Measurements from ENCODE around the gene PIP5K1B. TPM values are rescaled to one million over a fixed set of nuclear protein-coding genes. Genes with fewer than 3 reads are reported as not detected.
A peak's percentile ranks its signal among the peaks of the same experiment; 100 is the strongest.
"Not testable (repeated sequence)": the region's sequence is repeated elsewhere in the genome, so short reads cannot be mapped to it uniquely, and the experiment has no call there.

PIP5K1B gene
- total RNA-seq, 2 donors from 2014 or later = 0.55 to 0.99 TPM

GRCh38 chr9:68698943-68699509, 6.0 kb upstream of the PIP5K1B start:
- no peak for ATAC-seq
- peaks cover 73% of the 10 kb centered on the region for H3K27me3 Mint-ChIP-seq
- no peak for DNase-seq
- peaks cover 6% of the 10 kb centered on the region for H3K9me3 ChIP-seq (ENCODE audit: control insufficient read depth, low read length, poor library complexity, severe bottlenecking)
- H3K27ac Mint-ChIP-seq = no peak overlapping the region
- H3K36me3 Mint-ChIP-seq (ENCODE audit: low read depth) = no peaks in the 10 kb centered on the region
- no peak overlapping the region for H3K4me3 Mint-ChIP-seq
- no peaks in the 10 kb centered on the region for H3K4me1 Mint-ChIP-seq

GRCh38 chr9:68699625-68700024, 5.4 kb upstream of the PIP5K1B start:
- H3K4me1 Mint-ChIP-seq; H3K27ac Mint-ChIP-seq; H3K9me3 ChIP-seq (ENCODE audit: control insufficient read depth, low read length, poor library complexity, severe bottlenecking); H3K36me3 Mint-ChIP-seq (ENCODE audit: low read depth); DNase-seq; H3K4me3 Mint-ChIP-seq; ATAC-seq: not testable (repeated sequence)
- H3K27me3 Mint-ChIP-seq = peaks cover 79% of the 10 kb centered on the region

GRCh38 chr9:68702493-68702892, 2.5 kb upstream of the PIP5K1B start:
- peaks cover 2% of the 10 kb centered on the region for H3K36me3 Mint-ChIP-seq (ENCODE audit: low read depth)
- DNase-seq (no peak), ATAC-seq (no peak)
- peaks cover 86% of the 10 kb centered on the region for H3K27me3 Mint-ChIP-seq
- H3K27ac Mint-ChIP-seq = no peak overlapping the region
- H3K4me1 Mint-ChIP-seq = peaks cover 14% of the 10 kb centered on the region
- H3K4me3 Mint-ChIP-seq = no peak overlapping the region
- peaks cover 3% of the 10 kb centered on the region for H3K9me3 ChIP-seq (ENCODE audit: control insufficient read depth, low read length, poor library complexity, severe bottlenecking)

GRCh38 chr9:68703672-68704071, 1.4 kb upstream of the PIP5K1B start:
- peaks cover 14% of the 10 kb centered on the region for H3K4me1 Mint-ChIP-seq
- peaks cover 3% of the 10 kb centered on the region for H3K9me3 ChIP-seq (ENCODE audit: control insufficient read depth, low read length, poor library complexity, severe bottlenecking)
- no peak for DNase-seq
- H3K36me3 Mint-ChIP-seq (ENCODE audit: low read depth) = peaks cover 2% of the 10 kb centered on the region
- ATAC-seq = no peak
- peaks cover 82% of the 10 kb centered on the region for H3K27me3 Mint-ChIP-seq
- no peak overlapping the region for H3K27ac Mint-ChIP-seq
- H3K4me3 Mint-ChIP-seq = no peak overlapping the region

- peaks cover 14% of the 10 kb centered on the region for H3K4me1 Mint-ChIP-seq
- no peak for DNase-seq
- peaks cover 80% of the 10 kb centered on the region for H3K27me3 Mint-ChIP-seq
- H3K36me3 Mint-ChIP-seq (ENCODE audit: low read depth) = peaks cover 2% of the 10 kb centered on the region
- peaks cover 3% of the 10 kb centered on the region for H3K9me3 ChIP-seq (ENCODE audit: control insufficient read depth, low read length, poor library complexity, severe bottlenecking)
- no peak for ATAC-seq
- H3K4me3 Mint-ChIP-seq = peak overlapping the region; percentile 64
- no peak overlapping the region for H3K27ac Mint-ChIP-seq
These were observed 584 bp upstream of the PIP5K1B start for GRCh38 chr9:68704498-68704813.

- Mint-ChIP-seq H3K4me3 (peak overlapping the region; percentile 86), H3K27ac (no peak overlapping the region), H3K36me3 (ENCODE audit: low read depth) (peaks cover 3% of the 10 kb centered on the region), H3K27me3 (peaks cover 81% of the 10 kb centered on the region), H3K4me1 (peaks cover 14% of the 10 kb centered on the region)
- peaks cover under 1% of the 10 kb centered on the region for H3K9me3 ChIP-seq (ENCODE audit: control insufficient read depth, low read length, poor library complexity, severe bottlenecking)
- ATAC-seq = no peak
- DNase-seq = no peak
These were observed 707 bp downstream of the PIP5K1B start for GRCh38 chr9:68705531-68706362.

- ATAC-seq = no peak
- DNase-seq = no peak
These were observed 1.5 kb downstream of the PIP5K1B start for GRCh38 chr9:68706363-68707201.

GRCh38 chr9:68707801-68708488, 2.9 kb downstream of the PIP5K1B start:
- Mint-ChIP-seq H3K4me1 (peaks cover 14% of the 10 kb centered on the region), H3K36me3 (ENCODE audit: low read depth) (peaks cover 4% of the 10 kb centered on the region), H3K27ac (no peak overlapping the region), H3K4me3 (no peak overlapping the region), H3K27me3 (peaks cover 79% of the 10 kb centered on the region)
- ATAC-seq = no peak
- H3K9me3 ChIP-seq (ENCODE audit: control insufficient read depth, low read length, poor library complexity, severe bottlenecking) = no peaks in the 10 kb centered on the region
- DNase-seq = no peak

More at GRCh38 chr9:68706363-68707201, 1.5 kb downstream of the PIP5K1B start:
- Mint-ChIP-seq H3K36me3 (ENCODE audit: low read depth) (peaks cover 4% of the 10 kb centered on the region), H3K4me1 (peaks cover 14% of the 10 kb centered on the region), H3K4me3 (peak overlapping the region; percentile 86), H3K27ac (no peak overlapping the region), H3K27me3 (peaks cover 79% of the 10 kb centered on the region)
- H3K9me3 ChIP-seq (ENCODE audit: control insufficient read depth, low read length, poor library complexity, severe bottlenecking) = no peaks in the 10 kb centered on the region

GRCh38 chr9:68708513-68708912, 3.5 kb downstream of the PIP5K1B start:
- DNase-seq = no peak
- no peak for ATAC-seq
- peaks cover 4% of the 10 kb centered on the region for H3K36me3 Mint-ChIP-seq (ENCODE audit: low read depth)
- peaks cover 14% of the 10 kb centered on the region for H3K4me1 Mint-ChIP-seq
- no peak overlapping the region for H3K27ac Mint-ChIP-seq
- no peaks in the 10 kb centered on the region for H3K9me3 ChIP-seq (ENCODE audit: control insufficient read depth, low read length, poor library complexity, severe bottlenecking)
- peaks cover 79% of the 10 kb centered on the region for H3K27me3 Mint-ChIP-seq
- no peak overlapping the region for H3K4me3 Mint-ChIP-seq

GRCh38 chr9:68709291-68710110, 4.5 kb downstream of the PIP5K1B start:
- no peaks in the 10 kb centered on the region for H3K9me3 ChIP-seq (ENCODE audit: control insufficient read depth, low read length, poor library complexity, severe bottlenecking)
- peaks cover 77% of the 10 kb centered on the region for H3K27me3 Mint-ChIP-seq
- ATAC-seq = no peak
- peaks cover 3% of the 10 kb centered on the region for H3K36me3 Mint-ChIP-seq (ENCODE audit: low read depth)
- peaks cover 14% of the 10 kb centered on the region for H3K4me1 Mint-ChIP-seq
- no peak overlapping the region for H3K27ac Mint-ChIP-seq
- H3K4me3 Mint-ChIP-seq = no peak overlapping the region
- DNase-seq = no peak

- no peak overlapping the region for H3K4me3 Mint-ChIP-seq
- peaks cover 2% of the 10 kb centered on the region for H3K36me3 Mint-ChIP-seq (ENCODE audit: low read depth)
- peaks cover 79% of the 10 kb centered on the region for H3K27me3 Mint-ChIP-seq
- H3K4me1 Mint-ChIP-seq = peaks cover 14% of the 10 kb centered on the region
- ATAC-seq (no peak), DNase-seq (no peak)
- H3K9me3 ChIP-seq (ENCODE audit: control insufficient read depth, low read length, poor library complexity, severe bottlenecking) = no peaks in the 10 kb centered on the region
- H3K27ac Mint-ChIP-seq = no peak overlapping the region
These were observed 5.1 kb downstream of the PIP5K1B start for GRCh38 chr9:68710111-68710471.

GRCh38 chr9:68711281-68711680, 6.2 kb downstream of the PIP5K1B start:
- H3K27me3 Mint-ChIP-seq = peaks cover 80% of the 10 kb centered on the region
- H3K27ac Mint-ChIP-seq = no peak overlapping the region
- H3K36me3 Mint-ChIP-seq (ENCODE audit: low read depth) = peaks cover 2% of the 10 kb centered on the region

More at GRCh38 chr9:68711281-68711680, 6.2 kb downstream of the PIP5K1B start:
- H3K9me3 ChIP-seq (ENCODE audit: control insufficient read depth, low read length, poor library complexity, severe bottlenecking) = no peaks in the 10 kb centered on the region
- Mint-ChIP-seq H3K4me3 (no peak overlapping the region), H3K4me1 (peaks cover 8% of the 10 kb centered on the region)
- ATAC-seq (no peak), DNase-seq (no peak)

Measured in T-helper 17 cell (primary cell).